Measurements from ENCODE around the gene P3H1. TPM values are rescaled to one million over a fixed set of nuclear protein-coding genes. Genes with fewer than 3 reads are reported as not detected.

Gene P3H1
- total RNA-seq, 4 donors from 2014 or later: 3.0 to 7.0 (median 5.6) TPM

- TF ChIP-seq CTCF (IDR thresholded peaks at IDR 0.05 in 4 of 5, conservative IDR thresholded peaks at IDR 0.05 in 1 of 5): no peak
- no peak for TF ChIP-seq POLR2A (IDR thresholded peaks at IDR 0.05)
Measured at GRCh38 chr1:42700006-42700405, 66.8 kb downstream of the P3H1 start.

DNA sequence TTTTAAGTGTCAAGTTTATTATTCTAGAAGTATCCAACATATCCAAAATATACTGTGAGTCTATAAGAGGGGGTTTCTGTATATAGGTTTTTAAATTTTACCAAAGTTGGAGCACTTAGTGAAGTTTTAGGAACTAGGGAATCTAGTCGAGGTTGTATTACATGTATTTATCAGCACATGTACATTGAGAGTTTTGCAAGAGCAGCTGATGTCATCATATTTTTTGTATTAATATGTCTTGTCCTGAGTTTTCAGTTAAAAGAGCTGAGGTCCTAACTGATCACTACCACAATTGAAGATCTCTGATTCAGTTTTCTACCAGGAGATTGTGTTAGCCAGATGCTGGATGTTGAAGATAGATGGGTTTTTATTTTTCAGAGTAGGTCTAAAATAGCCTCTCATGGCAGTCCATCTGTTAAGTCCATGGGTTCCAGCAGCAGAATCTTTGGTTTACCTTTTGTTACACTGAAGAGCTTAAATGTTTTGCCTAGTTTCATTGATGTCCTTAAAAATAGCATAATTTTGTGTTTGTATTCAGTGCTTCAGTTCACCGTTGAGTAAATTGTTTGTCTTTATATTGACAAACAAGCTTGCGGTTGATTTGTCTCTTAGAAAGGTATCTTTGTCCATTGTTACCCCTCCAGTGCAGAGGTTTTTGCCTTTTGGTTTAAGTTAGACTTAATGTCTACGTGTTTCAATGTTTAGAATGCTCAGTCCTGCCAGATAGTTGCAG is 68.6 kb downstream of the P3H1 start:
- DNase-seq (no peak), ATAC-seq (no peak)
- H3K4me3 ChIP-seq: no peak overlapping the region
- no peaks in the 10 kb centered on the region for H3K27me3 ChIP-seq
- TF ChIP-seq POLR2A (IDR thresholded peaks at IDR 0.05): no peak
- no peak for TF ChIP-seq CTCF (IDR thresholded peaks at IDR 0.05 in 4 of 5, conservative IDR thresholded peaks at IDR 0.05 in 1 of 5)
- in situ Hi-C loops (cut with MboI; ENCODE audit: low sequenced_read_pairs in 4 of 4): no loop called here
- no peak overlapping the region for H3K27ac ChIP-seq
- intact Hi-C loops (cut with DNase I; ENCODE audit: low total_unique reads): no loop called here
- peaks cover 6 to 70% of the 10 kb centered on the region in 2 donors for H3K36me3 ChIP-seq
- H3K9me3 ChIP-seq: no peaks in the 10 kb centered on the region
- H3K4me1 ChIP-seq: peaks cover 0 to 7% of the 10 kb centered on the region in 2 donors

More at GRCh38 chr1:42700006-42700405, 66.8 kb downstream of the P3H1 start:
- Histone ChIP-seq H3K9me3 (no peaks in the 10 kb centered on the region), H3K4me1 (no peaks in the 10 kb centered on the region), H3K27ac (no peak overlapping the region), H3K27me3 (no peaks in the 10 kb centered on the region), H3K36me3 (peaks cover 6 to 80% of the 10 kb centered on the region in 2 donors), H3K4me3 (no peak overlapping the region)
- in situ Hi-C loops (cut with MboI; ENCODE audit: low sequenced_read_pairs in 4 of 4): no loop called here
- ATAC-seq: no peak
- DNase-seq: no peak
- intact Hi-C loops (cut with DNase I; ENCODE audit: low total_unique reads): no loop called here

Other genes with a start within 250 kb of the P3H1 start
- gene PPIH, start 108.6 kb downstream of the P3H1 start, total RNA-seq: 10 to 100 TPM in 1 of 4 donors, 1 to 10 TPM in 3; 6.1 to 13.6 (median 7.1) TPM
- gene YBX1, start 84.6 kb downstream of the P3H1 start, total RNA-seq: 1,000 to 10,000 TPM in 2 of 4 donors, 100 to 1,000 TPM in 2; 861 to 1,251 (median 1,022) TPM
- gene CLDN19, start 26.8 kb downstream of the P3H1 start, total RNA-seq: under 1 TPM in 2 of 4 donors, not detected in 2; 0.20 to 0.59 TPM
- 10 to 100 TPM in 1 of 4 donors, 1 to 10 TPM in 3; 2.8 to 14.7 (median 5.4) TPM for gene C1orf50, start 221 bp upstream of the P3H1 start, total RNA-seq
- under 1 TPM in 2 of 4 donors, not detected in 2; 0.19 to 0.25 TPM for gene TMEM269, start 18.0 kb upstream of the P3H1 start, total RNA-seq
- 1 to 10 TPM; 1.4 to 6.5 (median 3.9) TPM for gene ERMAP, start 50.1 kb upstream of the P3H1 start, total RNA-seq
- gene SVBP, start 50.4 kb upstream of the P3H1 start, total RNA-seq: 10 to 100 TPM; 15.5 to 26.4 (median 24.9) TPM
- 10 to 100 TPM in 2 of 4 donors, 1 to 10 TPM in 2; 7.1 to 25.5 (median 9.8) TPM for gene ZNF691, start 79.6 kb upstream of the P3H1 start, total RNA-seq
- 10 to 100 TPM in 2 of 4 donors, 1 to 10 TPM in 2; 6.3 to 16.1 (median 9.4) TPM for gene SLC2A1, start 191.8 kb upstream of the P3H1 start, total RNA-seq

Measured in gastrocnemius medialis (tissue), 4 donors.